ENCODE data around the gene PDIK1L. TPM values are rescaled to one million over a fixed set of nuclear protein-coding genes. Genes with fewer than 3 reads are reported as not detected.
A peak's percentile ranks its signal among the peaks of the same experiment; 100 is the strongest.

PDIK1L gene
- polyA plus RNA-seq, 10 donors = 5.9 to 8.8 (median 6.8) TPM

GRCh38 chr1:26121854-26122773, 10.5 kb downstream of the PDIK1L start:
- DNase-seq = no peak

DNA sequence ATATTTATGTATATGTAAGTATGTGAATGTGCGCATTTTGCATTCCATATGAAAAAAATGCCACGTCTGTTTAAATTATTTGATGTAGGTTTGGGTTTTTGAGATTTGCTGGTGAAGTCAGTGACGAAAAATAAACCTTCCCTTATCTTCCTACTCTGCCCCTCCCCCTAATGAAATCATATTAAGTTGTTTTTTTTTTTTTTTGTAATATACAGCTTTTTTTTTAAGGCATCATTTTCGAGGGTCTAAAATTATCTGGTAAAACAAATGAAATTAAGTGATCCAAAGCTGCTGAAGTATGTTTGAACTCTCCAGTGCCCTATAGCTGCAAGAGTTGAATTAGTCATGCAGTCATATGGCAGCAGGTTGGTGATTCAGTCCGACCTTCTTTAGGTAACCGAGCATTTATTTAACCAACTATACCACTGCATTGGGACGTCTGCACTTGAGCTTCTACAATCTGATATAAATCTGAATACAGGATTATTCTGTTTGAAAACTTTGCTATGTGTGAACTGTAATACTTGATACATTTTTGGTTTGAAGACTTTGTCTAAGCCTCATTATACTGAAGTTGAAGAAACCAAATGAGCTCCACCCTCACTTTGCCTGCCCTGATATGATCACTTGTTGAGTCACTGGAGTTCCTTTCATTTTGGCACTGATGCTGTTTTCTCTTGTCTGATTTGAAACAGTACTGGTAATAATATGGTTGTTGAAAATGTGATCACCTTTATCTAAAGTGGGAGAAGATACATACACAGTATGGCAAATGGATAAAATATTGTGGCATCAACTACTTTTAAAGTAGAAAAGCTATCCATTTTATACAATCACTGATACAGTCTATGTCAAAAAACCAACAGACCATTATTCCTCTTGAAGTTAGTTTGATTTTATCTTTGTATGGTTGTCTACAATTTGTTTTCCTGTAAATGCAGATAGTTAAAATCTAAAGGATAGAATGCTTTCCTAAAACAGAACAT, 11.7 kb downstream of the PDIK1L start:
- no peak for DNase-seq

GRCh38 chr1:26124418-26125331, 13.1 kb downstream of the PDIK1L start:
- no peak for DNase-seq

GRCh38 chr1:26125382-26125781, 13.8 kb downstream of the PDIK1L start:
- no peak for DNase-seq

- DNase-seq = no peak
Observed at GRCh38 chr1:26125946-26126320, 14.3 kb downstream of the PDIK1L start.

DNA sequence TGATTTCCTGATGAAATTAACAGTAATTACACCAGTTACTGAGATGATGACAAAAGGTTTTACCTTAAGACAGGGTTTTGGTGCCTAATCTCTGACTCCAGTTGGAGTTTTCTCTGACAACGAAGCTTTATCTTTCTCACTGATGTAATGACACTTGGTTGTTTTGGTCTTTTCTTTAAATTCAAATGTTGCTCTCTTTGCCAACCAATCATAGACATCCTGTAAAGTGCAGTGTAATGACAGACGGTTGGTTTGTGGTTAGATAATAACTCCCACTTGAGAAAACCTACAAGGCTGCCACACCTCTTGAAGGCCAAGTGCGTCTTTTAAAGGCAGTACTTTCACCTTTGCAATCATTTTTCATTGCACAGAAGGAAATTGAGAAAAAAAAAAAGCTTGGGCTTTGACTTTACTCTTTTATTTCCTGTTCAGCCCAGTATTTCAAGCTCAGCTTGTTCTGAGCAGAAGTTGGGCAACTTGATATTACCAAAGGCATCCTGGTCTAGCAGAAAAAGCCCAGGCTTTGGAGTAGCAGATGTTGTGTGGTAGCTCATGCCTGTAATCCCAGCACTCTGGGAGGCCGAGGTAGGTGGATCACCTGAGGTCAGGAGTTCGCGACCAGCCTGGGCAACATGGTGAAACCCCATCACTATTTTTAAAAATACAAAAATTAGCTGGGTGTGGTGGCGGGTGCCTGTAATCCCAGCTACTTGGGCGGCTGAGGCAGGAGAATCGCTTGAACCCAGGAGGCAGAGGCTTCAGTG, 14.9 kb downstream of the PDIK1L start:
- DNase-seq = no peak

DNA sequence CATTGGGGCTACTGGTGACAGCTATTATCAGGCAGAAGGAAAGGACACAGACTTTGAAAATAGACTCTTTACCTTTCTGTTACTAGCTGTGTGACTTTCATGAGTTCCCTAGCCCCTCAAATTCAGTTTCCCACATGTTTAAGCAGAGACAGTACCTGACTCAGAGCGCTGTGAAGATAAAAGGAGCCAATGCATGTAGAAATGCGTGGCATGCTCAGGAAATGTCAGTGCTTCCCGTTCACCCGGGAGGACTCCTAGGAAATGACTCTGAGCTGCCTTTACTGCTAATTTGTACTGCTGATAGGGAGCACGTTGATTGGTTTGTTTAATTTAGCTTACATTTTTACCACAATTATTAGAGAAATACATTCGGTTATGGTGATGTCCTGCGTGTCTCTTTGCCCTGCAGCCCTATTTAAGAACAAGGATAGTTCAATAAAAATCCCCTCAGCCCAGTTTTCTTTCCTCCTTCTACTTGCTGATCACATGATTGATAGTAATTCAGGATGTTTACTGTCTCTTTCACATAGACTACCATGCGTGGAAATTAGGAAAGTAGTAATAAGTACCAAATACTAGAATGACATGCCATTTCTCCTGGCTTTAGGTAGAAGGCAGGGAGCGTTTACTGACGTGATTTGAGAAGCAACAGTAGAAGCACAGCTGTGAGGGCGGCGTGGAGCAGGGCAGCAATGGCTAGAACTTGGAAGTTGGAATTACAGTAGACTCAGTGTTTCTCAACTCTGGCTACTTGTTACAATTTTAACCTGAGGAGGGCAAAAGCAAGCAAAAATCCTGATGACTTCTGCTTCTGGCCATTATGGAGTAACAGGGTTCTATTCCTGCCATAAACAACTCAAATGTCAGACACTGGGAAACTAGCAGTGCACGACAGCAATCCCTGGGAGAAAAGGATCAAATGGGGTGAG, 15.9 kb downstream of the PDIK1L start:
- no peak for DNase-seq

GRCh38 chr1:26129778-26130177, 18.2 kb downstream of the PDIK1L start:
- DNase-seq = no peak

GRCh38 chr1:26130695-26131094, 19.1 kb downstream of the PDIK1L start:
- DNase-seq = no peak

- no peak for DNase-seq
Observed at GRCh38 chr1:26132128-26132833, 20.7 kb downstream of the PDIK1L start.

- no peak for DNase-seq
Observed at GRCh38 chr1:26132834-26133167, 21.2 kb downstream of the PDIK1L start.

DNA sequence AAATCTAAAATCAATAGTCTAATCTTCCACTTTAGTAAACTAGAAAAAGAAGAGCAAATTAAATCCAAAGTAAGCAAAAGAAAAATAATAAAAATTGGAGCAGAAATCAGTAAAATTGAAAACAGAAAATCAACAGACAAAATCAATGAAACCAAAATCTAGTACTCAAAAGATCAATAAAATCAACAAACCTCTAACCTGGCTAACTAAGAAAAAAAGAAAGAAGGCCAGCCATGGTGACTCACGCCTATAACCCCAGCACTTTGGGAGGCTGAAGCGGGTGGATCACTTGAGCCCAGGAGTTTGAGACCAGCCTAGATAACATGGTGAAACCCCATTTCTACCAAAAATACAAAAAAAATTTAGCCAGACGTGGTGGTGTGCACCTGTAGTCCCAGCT, 22.8 kb downstream of the PDIK1L start:
- DNase-seq = no peak

- no peak for DNase-seq
Observed at GRCh38 chr1:26138974-26139558, 27.4 kb downstream of the PDIK1L start.

DNA sequence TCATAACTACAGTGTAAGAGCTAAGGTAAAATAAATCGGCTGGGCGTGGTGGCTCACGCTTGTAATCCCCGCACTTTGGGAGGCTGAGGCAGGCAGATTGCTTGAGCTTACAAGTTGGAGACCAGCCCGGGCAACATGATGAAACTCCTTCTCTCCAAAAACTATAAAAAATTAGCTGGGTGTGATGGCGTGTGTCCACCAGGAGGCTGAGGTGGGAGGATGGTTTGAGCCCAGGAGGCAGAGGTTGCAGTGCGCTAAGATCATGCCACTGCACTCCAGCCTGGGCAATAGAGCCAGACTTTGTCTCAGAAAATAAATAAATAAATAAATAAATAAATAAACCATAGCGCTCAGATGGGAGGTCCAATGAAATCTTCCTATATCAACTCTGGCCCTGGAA, 30.5 kb downstream of the PDIK1L start:
- DNase-seq = no peak

- DNase-seq = peak; percentile 69 to 86 (median 76)
Observed at GRCh38 chr1:26145041-26145959, 33.7 kb downstream of the PDIK1L start.

DNA sequence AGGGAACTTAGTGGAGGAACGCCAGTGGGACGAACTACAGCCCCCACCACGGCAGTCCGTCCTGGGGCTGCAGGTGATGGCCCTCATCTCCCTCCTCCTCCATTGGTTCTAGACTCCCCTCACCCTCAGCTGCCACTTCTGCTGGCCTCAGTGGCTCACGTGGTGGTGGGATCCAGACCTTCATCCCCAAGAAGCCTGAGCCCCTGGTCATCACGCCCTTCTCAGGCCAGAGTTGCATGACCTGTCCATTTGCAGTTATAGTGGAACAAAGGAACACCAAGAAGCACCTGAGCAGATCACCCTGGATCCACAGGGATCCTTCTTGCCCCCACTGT, 34.3 kb downstream of the PDIK1L start:
- no peak for DNase-seq

DNA sequence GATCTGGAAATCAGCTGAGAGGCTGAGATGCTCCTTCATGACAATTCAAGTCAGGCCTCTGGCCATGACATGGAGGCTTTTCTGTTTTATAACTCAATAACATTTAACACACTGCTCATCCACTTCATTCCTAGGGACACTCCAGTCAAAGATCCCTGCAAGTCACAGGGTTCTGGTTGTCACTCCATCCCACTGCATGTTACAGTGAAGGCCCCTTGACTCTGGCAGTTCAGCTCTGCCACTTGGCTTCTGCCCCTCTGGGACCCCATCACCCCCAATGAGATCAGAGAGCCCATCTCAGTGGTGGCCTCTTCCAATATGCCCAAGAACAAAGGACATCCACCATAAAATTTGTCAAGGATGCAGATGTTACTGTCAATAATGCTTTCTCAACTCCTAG, 37.3 kb downstream of the PDIK1L start:
- DNase-seq = no peak
